ENCODE results near the gene RPS6KA5.

Gene RPS6KA5

DNA sequence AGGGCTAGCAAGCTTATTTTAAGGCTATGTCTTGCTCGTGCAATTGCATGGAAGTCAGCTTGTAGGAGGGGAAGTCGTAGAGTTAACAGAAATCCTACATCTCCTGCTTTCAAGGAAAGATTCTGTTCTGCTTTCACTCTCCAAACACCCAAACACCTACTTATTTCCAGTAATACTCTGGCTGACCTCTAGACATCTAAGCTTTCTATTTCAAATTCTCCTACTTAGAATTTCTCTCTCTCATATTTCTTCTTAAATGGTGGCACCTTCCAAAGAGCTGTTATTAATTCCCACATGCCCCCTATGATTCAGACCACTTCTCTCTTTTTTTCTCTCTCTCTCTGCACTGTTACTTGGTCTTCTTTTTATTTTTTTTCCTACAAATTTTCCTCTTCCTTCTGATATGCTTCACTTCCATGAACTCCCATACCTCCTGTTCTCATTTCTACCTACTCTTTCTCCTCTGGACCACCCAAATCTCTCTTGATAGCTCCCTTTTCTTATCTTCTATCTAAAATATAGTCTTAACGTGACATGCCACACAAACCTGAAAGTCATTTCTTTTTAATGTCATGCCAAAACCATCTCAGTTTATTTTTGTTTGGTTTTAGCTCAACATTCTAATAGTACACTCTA, 90.8 kb downstream of the RPS6KA5 start:
- TF ChIP-seq, protein P1, sequence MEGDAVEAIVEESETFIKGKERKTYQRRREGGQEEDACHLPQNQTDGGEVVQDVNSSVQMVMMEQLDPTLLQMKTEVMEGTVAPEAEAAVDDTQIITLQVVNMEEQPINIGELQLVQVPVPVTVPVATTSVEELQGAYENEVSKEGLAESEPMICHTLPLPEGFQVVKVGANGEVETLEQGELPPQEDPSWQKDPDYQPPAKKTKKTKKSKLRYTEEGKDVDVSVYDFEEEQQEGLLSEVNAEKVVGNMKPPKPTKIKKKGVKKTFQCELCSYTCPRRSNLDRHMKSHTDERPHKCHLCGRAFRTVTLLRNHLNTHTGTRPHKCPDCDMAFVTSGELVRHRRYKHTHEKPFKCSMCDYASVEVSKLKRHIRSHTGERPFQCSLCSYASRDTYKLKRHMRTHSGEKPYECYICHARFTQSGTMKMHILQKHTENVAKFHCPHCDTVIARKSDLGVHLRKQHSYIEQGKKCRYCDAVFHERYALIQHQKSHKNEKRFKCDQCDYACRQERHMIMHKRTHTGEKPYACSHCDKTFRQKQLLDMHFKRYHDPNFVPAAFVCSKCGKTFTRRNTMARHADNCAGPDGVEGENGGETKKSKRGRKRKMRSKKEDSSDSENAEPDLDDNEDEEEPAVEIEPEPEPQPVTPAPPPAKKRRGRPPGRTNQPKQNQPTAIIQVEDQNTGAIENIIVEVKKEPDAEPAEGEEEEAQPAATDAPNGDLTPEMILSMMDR (IDR thresholded peaks at IDR 0.05; ENCODE audit: insufficient read depth, low read depth, low read length, missing control alignments): no peak
- peak; percentile 18 for DNase-seq (ENCODE audit: low read depth)
- no peak overlapping the region for H3K4me3 ChIP-seq (ENCODE audit: low read depth, low read length)

DNA sequence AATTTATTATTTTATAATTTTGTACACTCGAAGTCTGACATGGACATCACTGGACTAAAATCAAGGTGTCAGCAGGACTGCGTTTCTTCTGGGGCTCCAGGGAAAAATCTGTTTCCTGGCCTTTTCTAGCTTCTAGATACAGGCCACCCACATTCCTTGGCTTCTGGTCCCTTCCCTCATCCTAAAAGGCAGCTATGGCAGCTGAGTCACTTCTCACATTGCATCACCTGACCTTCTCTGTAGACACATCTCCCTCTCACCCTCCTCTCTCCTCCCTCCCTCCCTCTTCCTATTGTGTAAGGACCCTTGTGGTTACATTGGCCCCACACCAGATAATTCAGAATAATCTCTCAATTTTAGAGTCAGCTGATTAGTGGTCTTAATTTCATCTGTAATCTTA, 92.4 kb downstream of the RPS6KA5 start:
- H3K4me3 ChIP-seq (ENCODE audit: low read depth, low read length): no peak overlapping the region
- TF ChIP-seq, protein P1 (IDR thresholded peaks at IDR 0.05; ENCODE audit: insufficient read depth, low read depth, low read length, missing control alignments): no peak
- no peak for DNase-seq (ENCODE audit: low read depth)

DNA sequence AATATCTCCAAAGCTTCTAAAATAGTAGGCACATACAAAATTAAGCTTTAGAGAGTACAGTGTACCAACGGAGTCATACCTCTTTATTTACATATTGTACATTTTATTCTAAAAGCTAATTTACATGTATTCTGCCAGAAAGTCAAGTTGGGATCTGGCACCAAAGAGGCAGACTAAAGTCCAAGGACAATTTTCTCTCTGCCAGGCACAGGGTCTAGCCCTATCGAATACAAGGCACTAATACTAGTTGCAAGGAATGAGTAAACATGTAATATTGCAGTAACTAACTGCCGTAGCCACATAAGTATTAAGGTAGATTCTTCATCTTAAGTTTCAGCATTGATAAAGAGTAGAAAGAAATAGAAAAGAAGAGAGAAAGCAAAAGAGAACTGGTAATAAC, 93.9 kb downstream of the RPS6KA5 start:
- H3K4me3 ChIP-seq (ENCODE audit: low read depth, low read length): no peak overlapping the region
- DNase-seq (ENCODE audit: low read depth): no peak
- TF ChIP-seq, protein P1 (IDR thresholded peaks at IDR 0.05; ENCODE audit: insufficient read depth, low read depth, low read length, missing control alignments): no peak

DNA sequence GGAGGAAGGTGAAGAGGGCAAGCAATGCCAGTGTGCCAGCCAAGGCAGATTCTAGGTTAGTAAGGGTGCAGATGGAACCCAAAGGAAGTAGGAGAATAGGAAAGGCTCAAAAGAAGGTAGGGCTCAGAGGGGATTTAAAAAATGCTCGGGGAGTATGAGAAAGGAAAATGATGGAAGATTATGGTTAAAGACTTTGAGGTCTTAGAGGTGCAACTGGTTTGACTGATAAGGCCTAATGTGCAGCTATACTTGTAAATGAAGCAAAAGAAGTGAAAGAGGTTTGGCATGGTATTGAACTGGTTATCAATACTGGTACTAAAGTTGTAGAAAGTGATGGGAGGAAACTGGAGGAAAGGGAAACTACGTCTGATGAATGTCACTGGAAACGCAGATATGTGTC, 94.7 kb downstream of the RPS6KA5 start:
- no peak overlapping the region for H3K4me3 ChIP-seq (ENCODE audit: low read depth, low read length)
- TF ChIP-seq, protein P1 (IDR thresholded peaks at IDR 0.05; ENCODE audit: insufficient read depth, low read depth, low read length, missing control alignments): no peak
- DNase-seq (ENCODE audit: low read depth): no peak

DNA sequence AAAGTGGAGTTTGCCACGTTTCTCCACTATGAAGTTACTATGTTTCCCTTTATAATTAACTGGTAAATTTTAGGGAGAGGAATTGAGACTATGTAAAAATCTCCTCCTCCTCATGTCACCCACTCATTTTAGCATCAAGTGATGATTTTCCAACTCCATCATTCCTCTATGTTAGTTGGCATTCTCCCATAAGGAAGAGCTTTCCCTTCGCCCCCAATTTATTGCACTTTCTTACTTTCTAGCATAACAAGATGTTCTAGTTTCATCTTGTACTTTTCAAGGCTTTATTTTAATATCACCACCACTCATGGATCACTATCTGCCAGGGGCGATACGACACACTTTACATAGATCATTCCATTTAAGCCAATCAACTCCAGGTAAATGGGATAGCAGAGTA, 97.1 kb downstream of the RPS6KA5 start:
- DNase-seq (ENCODE audit: low read depth): no peak
- H3K4me3 ChIP-seq (ENCODE audit: low read depth, low read length): no peak overlapping the region
- TF ChIP-seq, protein P1 (IDR thresholded peaks at IDR 0.05; ENCODE audit: insufficient read depth, low read depth, low read length, missing control alignments): no peak

DNA sequence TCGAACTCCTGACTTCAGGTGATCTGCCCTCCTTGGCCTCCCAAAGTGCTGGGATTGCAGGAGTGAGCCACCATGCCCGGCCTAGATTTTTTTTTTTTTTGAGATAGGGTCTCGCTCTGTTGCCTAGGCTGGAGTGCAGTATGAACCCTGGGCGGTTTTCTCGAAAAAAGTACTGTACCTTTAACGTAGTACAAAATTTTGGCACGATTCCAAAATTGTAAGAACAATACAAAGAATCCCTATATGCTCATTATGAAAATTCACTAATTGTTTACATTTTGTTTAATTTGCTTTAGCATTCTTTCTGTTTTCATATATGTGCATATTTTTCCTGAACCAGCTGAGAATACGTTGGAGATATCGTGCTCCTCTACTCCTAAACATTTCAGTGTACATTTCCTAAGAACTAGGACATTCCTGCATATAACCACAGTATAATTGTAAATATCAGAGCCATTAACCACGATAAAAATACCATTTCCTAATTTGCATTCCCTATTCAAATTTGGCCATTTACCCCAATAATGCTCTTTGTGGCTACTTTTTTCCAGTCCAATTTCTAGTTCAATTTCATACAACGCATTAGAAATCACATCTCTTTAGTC, 97.8 kb downstream of the RPS6KA5 start:
- no peak overlapping the region for H3K4me3 ChIP-seq (ENCODE audit: low read depth, low read length)
- TF ChIP-seq, protein P1 (IDR thresholded peaks at IDR 0.05; ENCODE audit: insufficient read depth, low read depth, low read length, missing control alignments): no peak
- DNase-seq (ENCODE audit: low read depth): no peak

DNA sequence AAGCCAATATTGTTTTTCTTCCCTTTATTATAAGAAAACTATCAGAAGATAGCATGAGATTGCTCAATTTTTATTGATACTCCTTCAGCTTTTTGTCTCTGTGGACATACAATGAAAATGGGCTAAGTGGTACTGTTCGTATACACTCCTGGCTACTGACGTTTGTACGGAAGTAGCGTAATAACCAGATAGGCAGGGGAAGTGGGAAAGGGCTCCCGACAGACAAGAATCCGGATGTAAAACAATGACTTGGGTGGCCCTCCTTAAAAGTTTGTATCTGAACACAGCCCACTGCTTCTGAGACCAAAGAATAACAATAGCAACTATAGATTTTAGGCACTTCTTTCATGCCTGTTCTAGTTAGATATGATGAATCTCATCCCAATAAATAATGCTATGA, 99.6 kb downstream of the RPS6KA5 start:
- TF ChIP-seq, protein P1 (IDR thresholded peaks at IDR 0.05; ENCODE audit: insufficient read depth, low read depth, low read length, missing control alignments): no peak
- DNase-seq (ENCODE audit: low read depth): no peak
- H3K4me3 ChIP-seq (ENCODE audit: low read depth, low read length): no peak overlapping the region
